CD4-positive, alpha-beta T cell treated with Interleukin-1 beta for 1 hour (primary cell): Measurements from ENCODE around the gene LHB.
"Not testable (repeated sequence)": the region's sequence is repeated elsewhere in the genome, so short reads cannot be mapped to it uniquely, and the experiment has no call there.

Source experiments
- DNase-seq, 2 donors: peaks; one replicate each; pipeline ENCODE4 v3.0.0-alpha.2; 2020 to 2022

The LHB gene

DNA sequence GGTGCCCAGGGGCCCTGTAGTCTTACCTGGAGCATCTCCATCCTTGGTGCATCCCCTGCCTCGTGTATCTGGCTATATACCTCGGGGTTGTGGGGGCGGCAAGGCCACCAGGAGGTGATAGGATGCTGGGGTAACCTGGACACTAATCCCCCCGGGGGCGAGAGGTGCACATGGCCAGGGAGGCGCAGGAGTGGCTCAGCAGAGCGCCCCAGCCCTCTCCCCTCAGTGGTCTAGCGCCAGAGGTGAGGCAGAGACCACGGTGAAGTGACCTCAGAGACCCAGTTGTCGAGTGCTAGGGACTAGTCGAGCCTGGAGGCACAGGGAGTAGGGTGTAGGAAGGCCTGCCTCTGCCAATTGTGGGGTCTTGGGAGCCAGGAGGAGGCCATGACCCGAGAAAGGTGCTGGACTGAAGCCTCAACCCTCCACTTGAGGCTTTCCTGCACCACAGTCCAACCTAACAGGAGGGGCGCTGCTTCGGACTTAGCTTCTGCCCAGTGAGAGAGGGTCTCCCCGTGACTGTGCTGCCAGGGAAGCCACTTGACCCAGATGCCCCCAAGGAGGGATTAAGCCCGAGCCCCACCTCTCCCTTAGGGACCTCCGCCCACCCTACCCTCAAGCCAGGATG, at the start of gene LHB:
Gene LHB, minus strand, starts transcription at position 51 of the 625 bp plus-strand sequence. Its CDS starts 10 bp downstream, at position 41.
- DNase-seq: no peak

DNA sequence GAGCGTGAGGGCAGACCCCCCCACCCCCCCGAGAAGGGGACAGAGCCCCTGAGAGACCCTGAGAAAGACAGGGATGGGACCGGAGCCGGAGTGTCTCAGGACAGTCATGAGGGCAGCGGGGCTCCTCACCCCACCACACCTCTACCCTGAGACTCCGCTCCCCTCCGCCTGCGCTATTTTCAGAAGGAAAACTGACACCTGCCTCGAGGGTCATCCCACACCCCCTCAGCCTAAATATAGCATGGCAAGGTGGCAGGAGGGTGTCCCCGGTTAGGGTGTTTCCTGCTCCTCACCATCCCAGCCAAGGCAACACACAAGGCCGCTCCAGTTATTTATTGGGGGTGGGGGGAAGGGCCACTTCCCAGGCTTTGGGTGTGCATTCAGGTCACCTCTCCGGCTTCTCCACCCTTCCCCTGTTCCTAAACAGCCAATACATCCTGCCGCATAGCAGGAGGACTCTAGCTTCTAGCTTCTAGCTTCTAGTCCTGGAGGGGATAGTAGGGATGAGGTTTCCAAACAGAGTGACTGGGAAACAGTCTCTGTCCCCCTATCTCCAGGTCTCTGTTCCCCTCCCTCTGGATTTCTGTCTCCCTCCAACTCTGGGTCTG, 49.1 kb upstream of the LHB start:
- DNase-seq: no peak

DNA sequence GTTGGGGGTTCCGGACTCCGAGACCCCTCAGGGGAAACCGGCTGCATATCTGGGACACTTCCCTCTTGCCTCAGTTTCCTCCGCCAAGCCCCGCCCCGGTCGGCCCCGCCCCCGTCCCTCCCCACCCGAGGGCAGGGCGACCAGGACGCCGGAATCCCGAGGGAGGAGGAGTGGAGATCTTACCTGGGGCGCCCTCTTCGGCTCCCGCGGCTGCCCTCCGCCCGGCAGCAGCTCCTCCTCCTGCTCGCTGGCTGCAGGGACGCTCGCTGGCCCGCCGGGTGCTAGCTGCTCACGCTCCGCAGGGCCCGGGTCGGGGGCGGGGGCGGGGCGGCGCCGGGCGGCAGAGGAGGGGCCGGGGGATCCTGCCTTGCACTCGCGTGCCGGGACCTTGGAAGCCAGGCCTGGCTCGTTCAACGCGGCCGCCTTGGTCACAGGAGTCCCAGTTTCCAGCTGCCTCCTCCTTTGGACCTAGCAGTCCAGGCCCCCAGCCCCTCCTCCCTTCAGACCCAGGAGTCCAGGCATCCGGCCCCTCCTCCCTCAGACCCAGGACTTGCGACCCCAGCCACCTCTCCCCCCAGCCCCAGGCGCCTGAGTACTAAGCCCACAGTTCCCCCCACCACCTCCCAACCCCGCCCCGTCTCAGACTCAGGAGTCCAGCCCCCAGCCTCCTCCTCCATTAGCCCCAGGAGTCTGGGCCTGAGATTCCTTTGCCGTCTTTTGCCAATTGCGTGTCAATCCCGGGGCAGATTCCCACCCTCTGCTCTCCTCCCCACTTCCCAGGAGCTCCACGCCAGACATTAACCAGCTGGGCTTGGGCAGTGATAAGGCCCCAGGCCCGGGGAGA, 48.1 kb upstream of the LHB start, which contains the start of gene NTF4:
Gene NTF4, minus strand, starts transcription at position 51 of the 844 bp plus-strand sequence. CDS start 2,821 bp downstream, outside the sequence.
- no peak for DNase-seq

DNA sequence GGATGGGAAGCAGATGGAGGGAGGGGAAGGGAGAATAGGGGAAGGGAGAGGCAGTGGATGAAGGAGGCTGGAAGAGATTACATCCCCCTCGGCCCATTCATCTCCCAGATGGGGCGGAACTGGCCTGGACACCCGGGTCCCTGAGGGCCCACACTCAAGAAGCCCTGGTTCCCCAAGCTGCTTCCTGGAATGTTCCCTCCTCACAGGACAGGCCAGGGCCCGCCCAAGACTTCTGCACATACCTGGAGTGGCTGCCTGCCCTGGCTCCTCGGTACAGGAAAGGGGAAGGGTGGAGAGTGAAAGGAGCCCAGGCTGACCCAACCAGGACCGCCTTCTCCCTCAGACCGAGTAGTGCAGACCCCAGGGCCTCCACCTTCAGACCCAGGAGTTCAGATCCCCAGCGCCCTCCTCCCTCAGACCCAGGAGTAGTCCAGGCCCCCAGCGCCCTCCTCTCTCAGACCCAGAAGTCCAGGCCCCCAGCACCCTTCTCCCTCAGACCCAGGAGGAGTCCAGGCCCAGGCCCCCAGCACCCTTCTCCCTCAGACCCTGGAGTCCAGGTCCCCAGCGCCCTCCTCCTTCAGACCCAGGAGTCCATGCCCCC, 47.2 kb upstream of the LHB start:
- no peak for DNase-seq

DNA sequence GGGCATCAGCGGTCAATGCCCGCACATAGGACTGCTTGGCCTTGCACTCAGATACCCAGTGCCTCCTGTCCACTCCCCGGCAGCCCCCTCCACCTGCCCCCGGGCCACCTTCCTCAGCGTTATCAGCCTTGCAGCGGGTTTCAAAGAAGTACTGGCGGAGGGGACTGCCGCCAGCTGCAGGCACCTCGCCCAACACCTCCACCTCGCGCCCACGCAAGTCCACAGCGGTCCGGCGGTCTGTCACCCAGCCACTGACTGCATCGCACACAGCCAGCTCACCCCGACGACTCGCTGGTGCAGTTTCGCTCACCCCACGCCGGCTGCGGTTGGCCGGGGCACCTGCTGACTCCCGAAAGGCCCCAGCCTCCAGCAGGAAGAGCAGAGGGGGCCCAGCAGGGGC, 44.6 kb upstream of the LHB start:
- no peak for DNase-seq

DNA sequence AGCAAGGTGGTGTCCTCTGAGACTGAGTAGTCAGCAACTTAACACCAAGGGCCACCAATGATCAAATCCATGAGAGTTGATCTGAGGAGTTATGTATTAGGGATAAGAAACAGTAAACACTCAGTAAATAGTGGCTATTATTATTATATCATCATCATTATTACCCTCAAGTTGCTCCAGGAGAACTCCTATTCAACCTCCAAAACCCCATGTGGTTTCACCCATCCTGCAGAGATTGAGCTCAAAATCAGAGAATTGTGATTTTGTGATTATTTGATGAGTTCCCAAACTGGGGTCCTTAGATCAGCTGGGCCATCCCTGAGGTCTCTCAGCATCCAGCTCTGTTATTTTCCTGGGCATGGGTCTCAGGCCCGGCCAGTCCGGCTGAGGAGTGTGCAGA, 44.1 kb upstream of the LHB start:
- no peak for DNase-seq

DNA sequence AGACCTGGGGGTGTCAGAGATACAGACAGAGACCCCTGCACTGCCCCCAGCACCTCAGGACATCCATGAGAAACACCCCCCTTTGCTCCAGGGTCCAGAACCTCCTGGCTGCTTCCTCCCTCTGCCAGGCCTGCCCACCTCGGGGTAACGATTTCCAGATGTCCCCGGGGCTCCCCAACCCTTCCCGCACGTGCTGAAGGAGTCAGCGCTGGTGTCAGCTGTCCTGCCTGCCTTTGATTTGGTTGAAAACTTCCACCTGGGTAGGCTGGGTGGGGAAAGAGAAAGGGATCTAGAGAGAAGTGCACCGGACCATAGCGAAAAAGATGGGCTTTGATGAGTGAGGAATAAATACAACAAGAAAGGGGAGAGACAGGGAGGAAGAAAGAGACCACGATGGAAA, 42.2 kb upstream of the LHB start:
- DNase-seq: no peak

DNA sequence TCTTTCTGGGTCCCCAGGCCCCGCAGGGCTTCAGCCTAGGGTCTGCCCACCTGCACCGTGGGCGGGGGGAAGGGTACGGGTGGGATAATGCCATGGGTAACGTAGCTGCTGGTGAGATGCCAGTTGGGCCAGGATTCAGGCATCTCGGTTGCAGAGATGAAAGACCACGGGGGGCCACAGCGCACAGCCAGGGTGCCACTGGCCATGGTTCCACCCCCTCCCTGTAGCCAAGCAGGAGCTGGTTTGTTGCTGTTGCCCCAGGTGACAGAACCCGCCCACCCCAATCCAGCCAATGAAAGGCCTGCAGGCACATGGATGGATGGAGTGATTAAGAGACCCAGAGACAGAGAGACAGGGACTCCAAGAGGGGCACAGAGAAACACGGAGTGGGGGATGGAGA, 41.7 kb upstream of the LHB start:
- DNase-seq: peak in 1 of 2 donors; percentile 12

DNA sequence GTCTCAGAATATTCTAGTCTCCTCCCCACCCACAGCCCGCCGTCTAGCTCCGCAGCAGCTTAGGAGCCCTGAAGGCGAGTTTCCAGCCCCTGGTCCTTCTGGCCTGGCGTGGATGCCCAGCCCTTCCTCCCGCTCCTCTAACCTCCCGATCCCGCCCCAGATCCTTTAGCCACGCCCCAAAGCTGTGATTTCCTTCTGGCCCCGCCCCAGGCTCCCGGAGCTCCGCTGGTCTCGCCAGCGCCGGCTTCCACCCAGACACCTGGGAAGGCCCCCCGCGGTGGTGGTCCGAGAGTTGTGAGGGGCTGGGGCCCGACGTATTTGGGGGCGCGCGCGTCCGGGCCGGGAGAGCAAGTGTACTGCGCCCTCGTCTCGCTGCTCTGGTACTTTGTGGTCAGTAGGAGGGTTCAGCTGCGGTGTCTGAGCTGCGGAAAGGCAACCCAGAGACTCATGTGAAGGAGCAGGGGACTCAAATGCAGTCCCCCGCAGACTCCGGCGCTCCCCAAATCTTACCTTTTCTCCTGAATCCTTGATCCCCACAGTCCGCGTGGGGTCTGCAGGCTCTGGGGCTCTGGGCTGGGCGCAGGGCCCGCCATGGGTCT, 40.8 kb upstream of the LHB start, which contains the start of gene CGB7:
Gene CGB7, minus strand, starts transcription at position 114 of the 599 bp plus-strand sequence. CDS start 2,374 bp downstream, outside the sequence.
- peak; percentile 30 to 32 for DNase-seq

DNA sequence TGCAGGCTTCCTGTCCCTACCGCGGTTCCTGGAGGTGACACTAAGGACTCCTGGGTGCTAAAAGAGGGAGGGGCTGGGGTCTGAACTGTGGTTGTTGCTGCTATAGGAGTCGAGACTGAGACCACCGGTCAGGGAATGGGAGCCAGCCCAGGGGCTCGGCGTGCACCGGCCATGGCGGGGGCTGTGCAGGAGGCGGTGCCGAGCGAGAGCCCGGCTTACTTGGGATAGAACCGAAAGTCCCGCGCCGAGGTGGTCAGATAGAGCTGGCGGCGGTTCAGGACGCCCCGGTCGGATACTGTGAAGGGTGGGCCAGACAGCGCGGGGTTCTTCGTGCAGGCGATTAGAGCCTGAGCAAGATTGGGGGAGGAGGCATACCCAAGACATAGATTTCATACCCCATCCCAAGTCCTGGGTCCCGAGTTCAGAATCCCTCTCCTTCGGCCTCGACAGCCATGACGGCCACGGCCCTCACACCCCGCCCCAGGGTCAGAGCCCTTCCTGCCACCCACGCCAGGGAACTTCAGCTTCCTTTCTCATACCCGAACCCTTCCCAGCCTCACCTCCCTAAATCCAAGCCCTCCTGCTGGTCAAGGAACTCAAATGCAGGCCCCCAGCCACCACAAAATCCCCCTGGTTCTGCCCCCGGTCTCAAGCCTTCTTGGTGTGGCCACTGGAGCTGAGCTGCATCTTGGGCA, 40.2 kb upstream of the LHB start:
- not testable (repeated sequence) for DNase-seq

DNA sequence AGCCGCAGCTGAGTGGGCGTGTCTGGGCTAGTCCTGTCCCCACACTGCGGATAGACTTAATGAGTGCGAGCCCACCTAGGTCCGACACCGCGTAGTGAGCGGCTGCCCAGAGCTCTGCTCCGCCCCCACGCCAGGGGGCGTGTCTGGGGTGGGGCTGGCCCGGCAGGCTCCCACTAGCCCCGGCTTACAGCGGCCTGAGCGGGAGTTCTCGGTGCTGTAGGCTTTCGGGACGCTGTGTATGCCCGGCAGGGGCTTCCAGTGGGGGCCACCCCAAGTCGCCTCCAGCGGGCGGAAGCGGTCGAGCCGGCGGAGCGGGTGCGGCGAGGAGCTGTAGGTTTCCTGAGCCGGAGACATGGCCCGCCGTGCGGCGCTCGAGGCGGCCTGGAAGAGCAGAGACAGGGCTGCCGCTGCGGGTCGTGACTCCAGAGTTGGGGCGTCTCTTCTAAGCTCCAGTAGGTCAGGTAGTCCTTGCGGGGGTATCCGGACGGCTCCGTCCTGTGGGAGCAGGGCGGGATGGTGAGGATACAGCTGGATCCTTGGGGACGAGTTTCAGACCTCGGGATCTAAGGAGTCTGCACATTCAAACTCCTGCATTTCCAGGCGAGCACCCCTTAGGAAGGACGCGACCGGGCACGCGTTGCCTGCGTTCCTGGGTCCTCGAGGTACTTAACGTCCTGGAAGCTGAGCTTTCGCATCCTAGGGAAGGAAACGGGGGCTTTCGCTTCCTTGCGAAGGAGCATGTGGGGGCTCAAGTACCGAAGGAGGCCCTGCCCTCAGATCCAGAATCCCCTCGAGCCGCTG, 39.4 kb upstream of the LHB start:
- peak; percentile 34 to 45 for DNase-seq

DNA sequence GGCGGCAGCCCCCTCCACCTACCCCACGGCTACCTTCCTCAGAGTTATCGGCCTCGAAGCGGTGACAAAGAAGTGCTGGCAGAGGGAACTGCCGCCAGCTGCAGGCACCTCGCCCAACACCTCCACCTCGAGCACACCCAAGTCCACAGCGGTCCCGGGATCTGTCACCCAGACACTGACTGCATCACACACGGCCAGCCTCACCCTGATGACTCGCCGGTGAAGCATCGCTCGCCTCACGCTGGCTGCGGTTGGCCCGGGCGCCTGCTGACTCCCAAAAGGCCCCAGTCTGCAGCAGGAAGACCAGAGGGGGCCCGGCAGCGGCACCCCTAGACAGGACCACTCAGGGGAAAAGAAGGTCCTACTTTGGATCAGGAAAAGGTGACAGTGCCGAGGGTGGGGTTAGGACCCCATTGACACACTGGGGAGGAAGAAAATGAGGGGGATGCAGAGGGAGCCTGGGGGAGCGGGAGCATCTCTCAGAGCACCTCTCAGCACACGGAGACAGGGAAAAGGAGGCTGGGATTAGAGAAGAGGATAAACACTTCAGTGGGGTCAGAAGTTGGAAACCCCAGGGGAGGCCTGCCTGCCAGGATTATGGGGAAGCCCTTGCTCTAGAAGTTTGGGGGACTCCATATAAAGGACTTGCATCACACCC, 33.6 kb upstream of the LHB start:
- not testable (repeated sequence) for DNase-seq

DNA sequence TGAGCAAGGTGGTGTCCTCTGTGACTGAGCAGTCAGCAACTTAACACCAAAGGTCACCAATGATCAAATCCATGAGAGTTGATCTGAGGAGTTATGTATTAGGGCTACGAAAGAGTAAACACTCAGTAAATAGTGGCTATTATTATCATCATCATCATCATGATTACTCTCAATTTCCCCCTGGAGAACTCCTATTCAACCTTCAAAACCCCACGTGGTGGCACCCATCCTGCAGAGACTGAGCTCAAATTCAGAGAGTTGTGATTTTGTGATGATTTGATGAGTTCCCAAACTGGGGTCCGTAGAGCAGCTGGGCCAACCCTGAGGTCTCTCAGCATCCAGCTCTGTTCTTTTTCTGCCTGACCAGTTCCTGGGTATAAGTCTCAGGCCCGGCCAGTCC, 32.9 kb upstream of the LHB start:
- not testable (repeated sequence) for DNase-seq

DNA sequence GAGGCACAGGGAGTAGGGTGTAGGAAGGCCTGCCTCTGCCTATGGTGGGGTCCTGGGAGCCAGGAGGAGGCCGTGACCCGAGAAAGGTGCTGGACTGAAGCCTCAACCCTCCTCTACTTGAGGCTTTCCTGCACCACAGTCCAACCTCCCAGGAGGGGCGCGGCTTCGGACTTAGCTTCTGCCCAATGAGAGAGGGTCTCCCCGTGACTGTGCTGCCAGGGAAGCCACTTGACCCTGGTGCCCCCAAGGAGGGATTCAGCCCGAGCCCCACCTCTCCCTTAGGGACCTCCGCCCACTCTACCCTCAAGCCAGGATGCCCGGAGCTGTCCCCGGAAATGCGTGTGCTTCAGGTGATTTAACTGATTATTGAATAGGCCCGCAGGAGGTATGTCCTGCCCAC, 32.1 kb upstream of the LHB start, which contains the start of gene CGB8:
Gene CGB8, minus strand, starts transcription at position 101 of the 400 bp plus-strand sequence. CDS start 372 bp downstream, outside the sequence.
- not testable (repeated sequence) for DNase-seq

DNA sequence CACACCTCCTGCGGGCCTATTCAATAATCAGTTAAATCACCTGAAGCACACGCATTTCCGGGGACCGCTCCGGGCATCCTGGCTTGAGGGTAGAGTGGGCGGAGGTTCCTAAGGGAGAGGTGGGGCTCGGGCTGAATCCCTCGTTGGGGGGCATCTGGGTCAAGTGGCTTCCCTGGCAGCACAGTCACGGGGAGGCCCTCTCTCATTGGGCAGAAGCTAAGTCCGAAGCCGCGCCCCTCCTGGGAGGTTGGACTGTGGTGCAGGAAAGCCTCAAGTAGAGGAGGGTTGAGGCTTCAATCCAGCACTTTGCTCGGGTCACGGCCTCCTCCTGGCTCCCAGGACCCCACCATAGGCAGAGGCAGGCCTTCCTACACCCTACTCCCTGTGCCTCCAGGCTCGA, 26.7 kb upstream of the LHB start, which contains the start of gene CGB5:
Gene CGB5, plus strand, starts transcription at position 301 of the 400 bp plus-strand sequence. CDS start 362 bp downstream, outside the sequence.
- not testable (repeated sequence) for DNase-seq

DNA sequence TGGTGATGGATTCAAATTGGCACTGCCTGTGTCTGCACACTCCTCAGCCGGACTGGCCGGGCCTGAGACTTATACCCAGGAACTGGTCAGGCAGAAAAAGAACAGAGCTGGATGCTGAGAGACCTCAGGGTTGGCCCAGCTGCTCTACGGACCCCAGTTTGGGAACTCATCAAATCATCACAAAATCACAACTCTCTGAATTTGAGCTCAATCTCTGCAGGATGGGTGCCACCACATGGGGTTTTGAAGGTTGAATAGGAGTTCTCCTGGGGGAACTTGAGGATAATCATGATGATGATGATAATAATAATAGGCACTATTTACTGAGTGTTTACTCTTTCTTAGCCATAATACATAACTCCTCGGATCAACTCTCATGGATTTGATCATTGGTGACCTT, 25.8 kb upstream of the LHB start:
- not testable (repeated sequence) for DNase-seq

DNA sequence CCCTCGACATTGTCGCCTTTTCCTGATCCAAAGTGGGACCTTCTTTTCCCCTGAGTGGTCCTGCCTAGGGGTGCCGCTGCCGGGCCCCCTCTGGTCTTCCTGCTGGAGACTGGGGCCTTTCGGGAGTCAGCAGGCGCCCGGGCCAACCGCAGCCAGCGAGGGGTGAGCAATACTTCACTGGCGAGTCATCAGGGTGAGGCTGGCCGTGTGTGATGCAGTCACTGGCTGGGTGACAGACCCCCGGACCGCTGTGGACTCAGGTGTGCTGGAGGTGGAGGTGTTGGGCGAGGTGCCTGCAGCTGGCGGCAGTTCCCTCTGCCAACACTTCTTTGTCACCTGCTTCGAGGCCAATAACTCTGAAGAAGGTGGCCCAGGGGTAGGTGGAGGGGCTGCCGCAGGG, 25.3 kb upstream of the LHB start:
- no peak for DNase-seq

DNA sequence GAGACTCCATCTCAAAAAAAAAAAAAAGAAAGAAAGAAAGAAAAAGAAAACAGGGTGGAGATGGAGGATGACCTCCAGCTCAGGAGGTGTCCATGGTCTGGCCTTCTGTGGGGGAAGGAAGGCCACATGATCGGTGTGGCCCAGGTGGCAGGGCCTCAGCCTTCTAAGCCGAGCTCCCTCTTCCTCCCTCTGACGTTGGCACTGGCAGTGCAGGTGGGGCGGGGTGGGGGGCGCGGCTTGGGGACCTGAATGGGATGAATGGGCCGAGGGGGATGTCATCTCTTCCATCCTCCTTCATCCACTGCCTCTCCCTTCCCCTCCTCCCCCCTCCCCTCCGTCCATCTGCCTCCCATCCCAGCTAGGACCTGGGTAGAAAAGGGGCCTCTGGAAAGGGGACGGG, 22.8 kb upstream of the LHB start:
- DNase-seq: not testable (repeated sequence)

DNA sequence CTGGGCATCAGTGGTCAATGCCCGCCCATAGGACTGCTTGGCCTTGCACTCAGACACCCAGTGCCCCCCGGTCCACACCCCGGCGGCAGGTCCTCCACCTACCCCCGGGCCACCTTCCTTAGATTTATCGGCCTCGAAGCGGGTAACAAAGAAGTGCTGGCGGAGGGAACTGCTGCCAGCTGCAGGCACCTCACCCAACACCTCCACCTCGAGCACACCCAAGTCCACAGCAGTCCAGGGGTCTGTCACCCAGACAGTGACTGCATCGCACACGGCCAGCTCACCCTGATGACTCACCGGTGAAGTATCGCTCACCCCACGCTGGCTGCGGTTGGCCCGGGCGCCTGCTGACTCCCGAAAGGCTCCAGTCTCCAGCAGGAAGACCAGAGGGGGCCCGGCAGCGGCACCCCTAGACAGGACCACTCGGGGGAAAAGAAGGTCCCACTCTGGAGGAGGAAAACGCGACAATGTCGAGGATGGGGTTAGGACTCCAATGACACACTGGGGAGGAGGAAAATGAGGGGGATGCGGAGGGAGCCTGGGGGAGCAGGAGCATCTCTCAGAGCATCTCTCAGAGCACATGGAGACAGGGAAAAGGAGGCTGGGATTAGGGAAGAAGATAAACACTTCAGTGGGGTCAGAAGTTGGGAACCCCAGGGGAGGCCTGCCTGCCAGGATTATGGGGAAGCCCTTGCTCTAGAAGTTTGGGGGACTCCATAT, 21.8 kb upstream of the LHB start:
- DNase-seq: not testable (repeated sequence)

DNA sequence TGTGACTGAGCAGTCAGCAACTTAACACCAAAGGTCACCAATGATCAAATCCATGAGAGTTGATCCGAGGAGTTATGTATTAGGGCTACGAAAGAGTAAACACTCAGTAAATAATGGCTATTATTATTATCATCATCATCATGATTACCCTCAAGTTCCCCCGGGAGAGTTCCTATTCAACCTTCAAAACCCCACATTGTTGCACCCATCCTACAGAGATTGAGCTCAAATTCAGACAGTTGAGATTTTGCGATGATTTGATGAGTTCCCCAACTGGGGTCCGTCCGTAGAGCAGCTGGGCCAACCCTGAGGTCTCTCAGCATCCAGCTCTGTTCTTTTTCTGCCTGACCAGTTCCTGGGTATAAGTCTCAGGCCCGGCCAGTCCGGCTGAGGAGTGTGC, 21.2 kb upstream of the LHB start:
- not testable (repeated sequence) for DNase-seq
